Mucosa of descending colon (tissue), 3 donors: ENCODE results near the gene KNCN. TPM values are rescaled to one million over a fixed set of nuclear protein-coding genes. Genes with fewer than 3 reads are reported as not detected.

Experiments
- ATAC-seq: fragments of 200-7000 bp; cut with Tn5 transposase; one replicate; pipeline ENCODE4 v1.9.1; 2020; ENCODE audit warnings: mild to moderate bottlenecking, moderate library complexity
- DNase-seq, 3 donors: peaks; one replicate each; pipeline ENCODE4 v3.0.0-alpha.2; 2020
- H3K36me3 ChIP-seq: fragments of 200-600 bp; one replicate; pipeline ENCODE4 v1.8.0; 2021; ENCODE audit warnings: low read depth, mild to moderate bottlenecking
- H3K4me1 ChIP-seq: fragments of 200-600 bp; one replicate; pipeline ENCODE4 v1.8.0; 2021; ENCODE audit warnings: low read depth, mild to moderate bottlenecking
- H3K4me3 ChIP-seq: fragments of 200-600 bp; one replicate; pipeline ENCODE4 v1.8.0; 2021; ENCODE audit warnings: mild to moderate bottlenecking
- H3K9me3 ChIP-seq: fragments of 200-600 bp; one replicate; pipeline ENCODE4 v1.8.0; 2021; ENCODE audit warnings: mild to moderate bottlenecking
- CTCF ChIP-seq: fragments of 200-600 bp; IDR thresholded peaks from one replicate; pipeline ENCODE4 v1.8.0; 2022; ENCODE audit warnings: antibody characterized with exemption, mild to moderate bottlenecking
- intact Hi-C, 2 donors: fragments of 100-400 bp; cut with DNase I in 1 of 2; cut with micrococcal nuclease in 1 of 2; formaldehyde crosslinking; loops; one replicate each; pipeline versions ENCODE4 v1.11.0 to v1.11.1; 2022; cut with DNase I, micrococcal nuclease
- total RNA-seq, 3 donors: library from RNA; stranded (reverse); fragmentation: NEBNext Ultra II Directional in 2 of 3; extraction: Animal tissue kit (Norgen Biotek cat#: 25700) in 2 of 3; gene quantifications; one replicate each; pipeline versions ENCODE4 v1.2.1 to v1.2.4, GENCODE V29; 2021 to 2023
- donor health status: DM: no; HTN: no; CAD: no; lungs with moderate emphysema.
- donor health status: DM: no; HTN: no; CAD: no.
- donor health status: DM: no; HTN: yes; CAD: no.

KNCN gene
- total RNA-seq, 3 donors from 2014 or later, result not detected

- intact Hi-C loops, result loop anchor here (5.0 to 10.0 kb wide), 2 partner anchors 51 to 78 kb away; no protein-coding TSS in a partner anchor
- ATAC-seq, result no peak
- no peaks in the 10 kb centered on the region for H3K9me3 ChIP-seq
- H3K36me3 ChIP-seq, result no peaks in the 10 kb centered on the region
- H3K4me3 ChIP-seq, result no peak overlapping the region
- DNase-seq, result no peak
- no peaks in the 10 kb centered on the region for H3K4me1 ChIP-seq
- TF ChIP-seq CTCF, result no peak
Measured at GRCh38 chr1:46525253-46525983, 26.0 kb downstream of the KNCN start.

DNA sequence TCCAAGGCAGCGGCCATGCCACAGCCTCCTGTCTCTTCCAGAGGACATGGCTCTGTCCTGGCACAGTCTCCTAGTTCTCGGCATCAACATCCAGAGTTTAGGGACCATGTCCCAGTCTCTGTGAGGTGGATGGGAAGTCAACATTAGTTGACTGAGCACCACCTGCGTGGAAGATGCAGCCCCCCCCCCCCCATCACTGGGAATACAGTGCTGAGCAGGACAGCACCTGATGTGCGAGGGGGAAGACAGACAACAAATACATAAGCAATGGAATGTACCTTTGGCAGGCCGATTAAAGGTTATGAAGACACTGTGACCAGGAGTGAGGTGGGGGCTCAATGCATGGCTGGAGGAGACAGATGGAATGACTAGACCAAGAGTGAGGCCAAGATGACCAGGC, 26.6 kb downstream of the KNCN start:
- intact Hi-C loops, result loop anchor here (5.0 to 10.0 kb wide), 2 partner anchors 50 to 78 kb away; no protein-coding TSS in a partner anchor
- no peaks in the 10 kb centered on the region for H3K9me3 ChIP-seq
- no peak for DNase-seq
- TF ChIP-seq CTCF, result no peak
- H3K36me3 ChIP-seq, result no peaks in the 10 kb centered on the region
- H3K4me1 ChIP-seq, result no peaks in the 10 kb centered on the region
- no peak overlapping the region for H3K4me3 ChIP-seq
- no peak for ATAC-seq

DNA sequence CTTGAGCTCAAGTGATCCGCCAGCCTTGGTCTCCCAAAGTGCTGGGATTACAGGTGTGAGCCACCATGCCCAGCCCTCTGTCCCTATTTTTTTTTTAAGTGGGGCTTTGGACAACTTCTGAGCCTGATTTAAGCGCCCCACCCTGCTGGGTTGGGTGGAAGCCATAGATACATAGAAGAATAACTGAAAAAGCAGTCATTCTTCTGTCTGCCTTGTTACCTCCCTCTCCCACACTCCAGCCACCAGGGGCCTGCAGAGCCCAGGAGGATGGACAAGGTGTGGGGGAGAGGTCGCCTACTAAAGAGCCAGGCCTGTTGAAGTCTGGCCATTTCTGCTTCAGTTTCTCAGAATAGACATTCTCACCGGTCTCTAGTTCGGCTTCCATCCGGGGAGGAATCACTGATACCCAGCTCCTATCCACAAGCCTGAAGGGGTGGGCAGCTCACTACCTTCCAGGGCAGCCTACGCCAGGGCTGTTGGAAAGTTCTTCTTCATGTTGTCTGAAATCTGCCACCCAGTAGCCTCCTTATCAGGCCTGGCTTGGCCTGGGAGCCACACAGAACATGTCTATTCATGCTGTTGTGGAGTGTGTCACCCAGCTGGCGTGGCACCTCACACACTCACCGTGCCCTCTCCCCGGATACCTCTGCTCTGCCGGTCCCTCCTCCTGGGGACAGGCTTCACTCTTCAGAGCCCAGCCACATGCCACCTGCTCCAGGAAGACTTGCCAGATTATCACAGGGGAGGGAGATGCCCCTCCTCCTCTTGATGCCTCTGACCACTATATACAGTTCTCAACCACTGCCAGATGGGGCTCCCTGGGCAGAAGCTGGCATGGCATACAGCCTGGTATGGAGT, 27.7 kb downstream of the KNCN start:
- no peak for TF ChIP-seq CTCF
- ATAC-seq (no peak), DNase-seq (no peak)
- Histone ChIP-seq H3K9me3 (no peaks in the 10 kb centered on the region), H3K36me3 (no peaks in the 10 kb centered on the region), H3K4me3 (no peak overlapping the region), H3K4me1 (no peaks in the 10 kb centered on the region)
- intact Hi-C loops, result loop anchor here in 1 of 2 donors (10.0 kb wide), 1 partner anchor 49 kb away; no protein-coding TSS in a partner anchor

DNA sequence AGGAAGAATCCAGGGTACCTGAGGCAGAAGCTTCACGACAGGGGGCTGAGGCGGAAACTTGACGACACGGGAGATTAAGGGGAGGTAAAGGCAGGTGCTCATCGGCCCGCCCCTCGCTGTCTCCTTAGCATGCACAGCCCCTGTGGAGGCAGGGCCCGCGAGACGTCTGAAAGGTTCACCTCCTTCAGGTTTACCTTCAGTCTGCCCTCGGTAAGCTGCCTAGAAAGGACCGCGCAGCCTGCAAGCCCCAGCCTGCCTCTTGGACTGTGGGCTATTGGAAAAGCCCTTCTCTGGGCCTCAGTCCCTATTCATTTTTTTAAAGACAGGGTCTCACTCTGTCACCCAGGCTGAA, 28.5 kb downstream of the KNCN start:
- ATAC-seq, result no peak
- Histone ChIP-seq H3K36me3 (no peaks in the 10 kb centered on the region), H3K9me3 (no peaks in the 10 kb centered on the region), H3K4me1 (no peaks in the 10 kb centered on the region), H3K4me3 (no peak overlapping the region)
- no peak for TF ChIP-seq CTCF
- DNase-seq, result no peak
- intact Hi-C loops, result loop anchor here in 1 of 2 donors (10.0 kb wide), 1 partner anchor 48 kb away; no protein-coding TSS in a partner anchor

- TF ChIP-seq CTCF, result no peak
- no peaks in the 10 kb centered on the region for H3K4me1 ChIP-seq
- DNase-seq (peak in 1 of 3 donors; percentile 37), ATAC-seq (peak; percentile 20)
- no peak overlapping the region for H3K4me3 ChIP-seq
- no peaks in the 10 kb centered on the region for H3K36me3 ChIP-seq
- H3K9me3 ChIP-seq, result no peaks in the 10 kb centered on the region
- intact Hi-C loops, result loop anchor here in 1 of 2 donors (10.0 kb wide), 1 partner anchor 48 kb away; no protein-coding TSS in a partner anchor
Measured at GRCh38 chr1:46522184-46522968, 29.1 kb downstream of the KNCN start.
